Thoracic aorta endothelial cell (primary cell): ENCODE measurements around the gene VPS41. TPM values are rescaled to one million over a fixed set of nuclear protein-coding genes. Genes with fewer than 3 reads are reported as not detected.

Experiments
- total RNA-seq: library from RNA; depleted of rRNA; stranded (reverse); fragments of >200 nt; gene quantifications from 2 replicates; pipeline ENCODE4 v1.2.3, GENCODE V29; 2012

The VPS41 gene
- 61.2 and 63.8 TPM in 2 replicates for total RNA-seq

GRCh38 chr7:38908759-38909335 is at the start of gene VPS41:
Gene VPS41 (minus strand): TSS chr7:38909191. CDS start chr7:38909174, 17 bp downstream.

Other genes starting within 250 kb of the VPS41 start
- not detected in 2 replicates for gene POU6F2, start 68.7 kb upstream of the VPS41 start, total RNA-seq